Natural killer cell (primary cell): ENCODE results near the gene PEX14. TPM values are rescaled to one million over a fixed set of nuclear protein-coding genes. Genes with fewer than 3 reads are reported as not detected.
"Not testable (repeated sequence)": the region's sequence is repeated elsewhere in the genome, so short reads cannot be mapped to it uniquely, and the experiment has no call there.

Experiments used
- ATAC-seq, 3 donors: fragments of 150-1000 bp in 2 of 3; fragments of 200-7000 bp in 1 of 3; cut with Tn5 transposase; 1 replicate in 1 of 3; 2 replicates in 2 of 3; pipeline ENCODE4 v1.10.0; 2021; ENCODE audit warnings: mild to moderate bottlenecking in 2 of 3, moderate library complexity in 2 of 3
- DNase-seq, 2 donors: peaks; one replicate each; pipeline versions ENCODE4 v3.0.0 to v3.0.0-alpha.2; 2013 to 2021; ENCODE audit warnings: mixed read lengths in 1 of 2
- H3K27ac ChIP-seq: one replicate; pipeline ENCODE4 v1.5.1; 2013; ENCODE audit warnings: mild to moderate bottlenecking, low read length
- H3K27me3 ChIP-seq: one replicate; pipeline ENCODE4 v1.6.1; 2013; ENCODE audit warnings: low read length; ENCODE audit not compliant: control insufficient read depth, insufficient read depth
- H3K36me3 ChIP-seq: one replicate; pipeline ENCODE4 v1.6.1; 2013; ENCODE audit warnings: low read length; ENCODE audit not compliant: control insufficient read depth, insufficient read depth
- H3K4me1 ChIP-seq: one replicate; pipeline ENCODE4 v1.6.1; 2013; ENCODE audit warnings: low read length; ENCODE audit not compliant: control insufficient read depth, insufficient read depth
- H3K4me3 ChIP-seq: one replicate; pipeline ENCODE4 v1.5.1; 2013; ENCODE audit warnings: low read length
- H3K9me3 ChIP-seq: one replicate; pipeline ENCODE4 v1.6.1; 2013; ENCODE audit warnings: low read length; ENCODE audit not compliant: control insufficient read depth, insufficient read depth
- H3K27ac Mint-ChIP-seq, 2 donors: one replicate each; pipeline ENCODE4 v1.8.0; 2022; ENCODE audit warnings: mild to moderate bottlenecking in 2 of 2, mixed read lengths in 2 of 2, moderate library complexity in 1 of 2
- H3K27me3 Mint-ChIP-seq, 2 donors: one replicate each; pipeline ENCODE4 v1.8.0; 2022; ENCODE audit warnings: low read depth in 2 of 2, mixed read lengths in 2 of 2
- H3K36me3 Mint-ChIP-seq: one replicate; pipeline ENCODE4 v1.8.0; 2022; ENCODE audit warnings: mixed read lengths
- H3K4me1 Mint-ChIP-seq, 2 donors: one replicate each; pipeline ENCODE4 v1.8.0; 2022; ENCODE audit warnings: mixed read lengths in 2 of 2
- H3K4me3 Mint-ChIP-seq: one replicate; pipeline ENCODE4 v1.8.0; 2022; ENCODE audit warnings: mild to moderate bottlenecking, moderate library complexity, mixed read lengths
- H3K9me3 Mint-ChIP-seq, 2 donors: one replicate each; pipeline ENCODE4 v1.8.0; 2022; ENCODE audit warnings: mixed read lengths in 2 of 2
- CTCF ChIP-seq: fragments of 200-600 bp; IDR thresholded peaks from one replicate; pipeline ENCODE4 v1.8.0; 2022; ENCODE audit warnings: antibody characterized with exemption
- WGBS: methylation state at CpG from one replicate; pipeline ENCODE4 v1.1.7; 2013; ENCODE audit warnings: missing lambda C conversion rate; ENCODE audit not compliant: insufficient coverage; 5-methylcytosine and 5-hydroxymethylcytosine counted together
- intact Hi-C: fragments of 100-400 bp; cut with micrococcal nuclease; formaldehyde crosslinking; loops from one replicate; pipeline ENCODE4 v1.14.2; 2022
- total RNA-seq, 4 donors: library from RNA; stranded (reverse); fragments of 120-200 nt in 1 of 4; gene quantifications; one replicate each; pipeline versions ENCODE4 v1.2.3 to v1.2.4, GENCODE V29; 2013 to 2022

The PEX14 gene
- 10 to 100 TPM; 21.4 to 27.3 (median 24.1) TPM for total RNA-seq
- 15.0 TPM for total RNA-seq (2013)

- Mint-ChIP-seq H3K27ac (peak within 1 kb of the TSS; percentile 87 to 93), H3K36me3 (no peaks in the 10 kb centered on the region), H3K4me3 (peak within 1 kb of the TSS; percentile 96), H3K4me1 (peaks cover 41 to 48% of the 10 kb centered on the region in 2 donors), H3K9me3 (no peaks in the 10 kb centered on the region), H3K27me3 (no peaks in the 10 kb centered on the region)
- Histone ChIP-seq H3K27ac (peak within 1 kb of the TSS; percentile 81), H3K9me3 (no peaks in the 10 kb centered on the region), H3K4me3 (peak within 1 kb of the TSS; percentile 64), H3K27me3 (no peaks in the 10 kb centered on the region), H3K4me1 (peaks cover 36% of the 10 kb centered on the region), H3K36me3 (no peaks in the 10 kb centered on the region)
- WGBS = 12% methylated on average over 46 of the region's 50 CpGs
- ATAC-seq (peak; percentile 82 to 93 (median 83)), DNase-seq (peak; percentile 78 to 89)
- intact Hi-C loops = loop anchor here (2.0 to 5.0 kb wide), 2 partner anchors 43 to 76 kb away; partner anchors contain the start of genes CENPS and PGD
- no peak for TF ChIP-seq CTCF
Observed at GRCh38 chr1:10474613-10475507, at the start of gene PEX14. Gene PEX14 (plus strand): TSS chr1:10474950. CDS start chr1:10474967, 17 bp downstream.

- not testable (repeated sequence) for H3K36me3 ChIP-seq, H3K27ac ChIP-seq, H3K4me3 ChIP-seq, ATAC-seq, H3K4me3 Mint-ChIP-seq, H3K27me3 ChIP-seq, H3K27ac Mint-ChIP-seq, H3K36me3 Mint-ChIP-seq, H3K9me3 Mint-ChIP-seq, H3K9me3 ChIP-seq, DNase-seq, H3K27me3 Mint-ChIP-seq
- H3K4me1 Mint-ChIP-seq = peaks cover 13 to 14% of the 10 kb centered on the region in 2 donors
- peaks cover 12% of the 10 kb centered on the region for H3K4me1 ChIP-seq
- intact Hi-C loops = loop anchor here (10.0 kb wide), 1 partner anchor 931 kb away; no protein-coding TSS in a partner anchor
- 86% methylated on average over 21 of the region's 21 CpGs for WGBS
Observed at GRCh38 chr1:10425826-10426534, 48.8 kb upstream of the PEX14 start.

GRCh38 chr1:10426535-10426848, 48.3 kb upstream of the PEX14 start:
- H3K9me3 ChIP-seq, ATAC-seq, H3K4me3 ChIP-seq, DNase-seq, H3K27me3 Mint-ChIP-seq, H3K36me3 Mint-ChIP-seq, H3K36me3 ChIP-seq, H3K27ac Mint-ChIP-seq, H3K9me3 Mint-ChIP-seq, H3K4me3 Mint-ChIP-seq, H3K27me3 ChIP-seq, H3K27ac ChIP-seq: not testable (repeated sequence)
- intact Hi-C loops = loop anchor here (10.0 kb wide), 1 partner anchor 932 kb away; no protein-coding TSS in a partner anchor
- WGBS = 96% methylated on average over 21 of the region's 21 CpGs
- peaks cover 17% of the 10 kb centered on the region in 2 donors for H3K4me1 Mint-ChIP-seq
- H3K4me1 ChIP-seq = peaks cover 17% of the 10 kb centered on the region

GRCh38 chr1:10428984-10429383, 45.8 kb upstream of the PEX14 start:
- Mint-ChIP-seq H3K27me3 (no peaks in the 10 kb centered on the region), H3K4me1 (peaks cover 17% of the 10 kb centered on the region in 2 donors), H3K9me3 (no peaks in the 10 kb centered on the region), H3K27ac (peak overlapping the region; percentile 89 to 97), H3K4me3 (peak overlapping the region; percentile 28), H3K36me3 (no peaks in the 10 kb centered on the region)
- Histone ChIP-seq H3K27ac (no peak overlapping the region), H3K9me3 (no peaks in the 10 kb centered on the region), H3K27me3 (no peaks in the 10 kb centered on the region), H3K36me3 (no peaks in the 10 kb centered on the region), H3K4me1 (peaks cover 18% of the 10 kb centered on the region), H3K4me3 (no peak overlapping the region)
- DNase-seq (peak in 1 of 2 donors; percentile 9), ATAC-seq (no peak)
- TF ChIP-seq CTCF = no peak
- 90% methylated on average over 5 of the region's 5 CpGs for WGBS
- intact Hi-C loops = loop anchor here (1.0 to 10.0 kb wide), 6 partner anchors 30 to 934 kb away; partner anchors contain the start of genes KIF1B and PGD
